ENCODE results near the gene CCDC127.

GRCh38 chr5:206406-206805, 11.5 kb downstream of the CCDC127 start:
- TF ChIP-seq, protein P1, sequence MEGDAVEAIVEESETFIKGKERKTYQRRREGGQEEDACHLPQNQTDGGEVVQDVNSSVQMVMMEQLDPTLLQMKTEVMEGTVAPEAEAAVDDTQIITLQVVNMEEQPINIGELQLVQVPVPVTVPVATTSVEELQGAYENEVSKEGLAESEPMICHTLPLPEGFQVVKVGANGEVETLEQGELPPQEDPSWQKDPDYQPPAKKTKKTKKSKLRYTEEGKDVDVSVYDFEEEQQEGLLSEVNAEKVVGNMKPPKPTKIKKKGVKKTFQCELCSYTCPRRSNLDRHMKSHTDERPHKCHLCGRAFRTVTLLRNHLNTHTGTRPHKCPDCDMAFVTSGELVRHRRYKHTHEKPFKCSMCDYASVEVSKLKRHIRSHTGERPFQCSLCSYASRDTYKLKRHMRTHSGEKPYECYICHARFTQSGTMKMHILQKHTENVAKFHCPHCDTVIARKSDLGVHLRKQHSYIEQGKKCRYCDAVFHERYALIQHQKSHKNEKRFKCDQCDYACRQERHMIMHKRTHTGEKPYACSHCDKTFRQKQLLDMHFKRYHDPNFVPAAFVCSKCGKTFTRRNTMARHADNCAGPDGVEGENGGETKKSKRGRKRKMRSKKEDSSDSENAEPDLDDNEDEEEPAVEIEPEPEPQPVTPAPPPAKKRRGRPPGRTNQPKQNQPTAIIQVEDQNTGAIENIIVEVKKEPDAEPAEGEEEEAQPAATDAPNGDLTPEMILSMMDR (conservative IDR thresholded peaks at IDR 0.05; ENCODE audit: low read depth, low read length), result no peak
- TF ChIP-seq EZH2 (IDR thresholded peaks at IDR 0.05; ENCODE audit: low read length, unreplicated experiment), result no peak
